SIG-M5 treated with dmso at 0.1 percent for 504 hours (cell line): Measurements from ENCODE around the gene AGO3.
"Not testable (repeated sequence)": the region's sequence is repeated elsewhere in the genome, so short reads cannot be mapped to it uniquely, and the experiment has no call there.

Experiments
- DNase-seq: peaks from one replicate; lab custom pipeline; 2025; ENCODE audit not compliant: unreplicated experiment; lab: John Stamatoyannopoulos, UW

The AGO3 gene

GRCh38 chr1:35930593-35931445, at the start of gene AGO3:
Gene AGO3 (plus strand): TSS chr1:35931105. CDS start chr1:35931427, 322 bp downstream.
- peak; percentile 92 for DNase-seq

GRCh38 chr1:35881850-35882273, 49.0 kb upstream of the AGO3 start:
- no peak for DNase-seq

- no peak for DNase-seq
Observed at GRCh38 chr1:35882586-35882944, 48.3 kb upstream of the AGO3 start.

GRCh38 chr1:35882945-35883634, 47.8 kb upstream of the AGO3 start, which contains the start of gene AGO1:
Gene AGO1 (plus strand): TSS chr1:35883209. CDS start chr1:35883422, 213 bp downstream.
- peak; percentile 85 for DNase-seq

- DNase-seq, result no peak
Observed at GRCh38 chr1:35883635-35884101, 47.2 kb upstream of the AGO3 start.

- DNase-seq, result no peak
Observed at GRCh38 chr1:35884934-35885333, 46.0 kb upstream of the AGO3 start.

GRCh38 chr1:35885961-35886558, 44.8 kb upstream of the AGO3 start:
- DNase-seq, result no peak

- DNase-seq, result peak; percentile 57
Observed at GRCh38 chr1:35886577-35887431, 44.1 kb upstream of the AGO3 start.

- no peak for DNase-seq
Observed at GRCh38 chr1:35887508-35887907, 43.4 kb upstream of the AGO3 start.

- no peak for DNase-seq
Observed at GRCh38 chr1:35888255-35888654, 42.6 kb upstream of the AGO3 start.

GRCh38 chr1:35888981-35889380, 41.9 kb upstream of the AGO3 start:
- not testable (repeated sequence) for DNase-seq

GRCh38 chr1:35893051-35893879, 37.6 kb upstream of the AGO3 start:
- no peak for DNase-seq

GRCh38 chr1:35894183-35894582, 36.7 kb upstream of the AGO3 start:
- peak; percentile 39 for DNase-seq

- no peak for DNase-seq
Observed at GRCh38 chr1:35894656-35895055, 36.2 kb upstream of the AGO3 start.

- no peak for DNase-seq
Observed at GRCh38 chr1:35899941-35900340, 31.0 kb upstream of the AGO3 start.

GRCh38 chr1:35901235-35901634, 29.7 kb upstream of the AGO3 start:
- DNase-seq, result no peak

GRCh38 chr1:35902671-35903070, 28.2 kb upstream of the AGO3 start:
- no peak for DNase-seq

GRCh38 chr1:35914717-35915116, 16.2 kb upstream of the AGO3 start:
- no peak for DNase-seq

GRCh38 chr1:35915693-35916092, 15.2 kb upstream of the AGO3 start:
- no peak for DNase-seq

GRCh38 chr1:35923791-35924221, 7.1 kb upstream of the AGO3 start:
- DNase-seq, result no peak
